Measurements from ENCODE around the gene BCAS1. TPM values are rescaled to one million over a fixed set of nuclear protein-coding genes. Genes with fewer than 3 reads are reported as not detected.

The BCAS1 gene
- total RNA-seq, 2 experiments from 2014 or later: 0.05 TPM; not detected in 1

GRCh38 chr20:53917145-53918019 is 153.0 kb downstream of the BCAS1 start:
- H3K27ac Mint-ChIP-seq: peak overlapping the region; percentile 22
- no peaks in the 10 kb centered on the region for H3K27me3 Mint-ChIP-seq (ENCODE audit: low read depth)
- peaks cover 45% of the 10 kb centered on the region for H3K4me1 Mint-ChIP-seq (ENCODE audit: low read depth)
- DNase-seq: peak; percentile 13
- CTCF ChIA-PET: interaction anchor here (1.0 to 5.5 kb wide), 13 partner anchors 10 to 370 kb away, joined by 3 to 41 read pairs (median 10); no protein-coding TSS in a partner anchor
- intact Hi-C loops (cut with micrococcal nuclease): loop anchor here (2.0 to 5.0 kb wide), 4 partner anchors 83 to 505 kb away; no protein-coding TSS in a partner anchor
- no peaks in the 10 kb centered on the region for H3K9me3 Mint-ChIP-seq
- no peak overlapping the region for H3K4me3 Mint-ChIP-seq
- no peaks in the 10 kb centered on the region for H3K36me3 Mint-ChIP-seq (ENCODE audit: low read depth)

- CTCF ChIA-PET: interaction anchor here (0.6 to 5.5 kb wide), 42 partner anchors 9 to 596 kb away, joined by 3 to 41 read pairs (median 5); no protein-coding TSS in a partner anchor
- peak overlapping the region; percentile 93 for H3K4me3 Mint-ChIP-seq
- no peak for DNase-seq
- intact Hi-C loops (cut with micrococcal nuclease): loop anchor here (1.0 to 5.0 kb wide), 5 partner anchors 23 to 504 kb away; no protein-coding TSS in a partner anchor
- H3K27ac Mint-ChIP-seq: peak overlapping the region; percentile 84
- no peaks in the 10 kb centered on the region for H3K27me3 Mint-ChIP-seq (ENCODE audit: low read depth)
- no peaks in the 10 kb centered on the region for H3K36me3 Mint-ChIP-seq (ENCODE audit: low read depth)
- H3K4me1 Mint-ChIP-seq (ENCODE audit: low read depth): peaks cover 47% of the 10 kb centered on the region
- no peaks in the 10 kb centered on the region for H3K9me3 Mint-ChIP-seq
Observed at GRCh38 chr20:53916173-53916512, 154.3 kb downstream of the BCAS1 start.

GRCh38 chr20:53915446-53916172 is 154.8 kb downstream of the BCAS1 start:
- peaks cover 47% of the 10 kb centered on the region for H3K4me1 Mint-ChIP-seq (ENCODE audit: low read depth)
- H3K9me3 Mint-ChIP-seq: peaks cover 4% of the 10 kb centered on the region
- H3K36me3 Mint-ChIP-seq (ENCODE audit: low read depth): no peaks in the 10 kb centered on the region

GRCh38 chr20:53914781-53915445 is 155.5 kb downstream of the BCAS1 start:
- intact Hi-C loops (cut with micrococcal nuclease): loop anchor here (1.0 to 5.0 kb wide), 9 partner anchors 16 to 503 kb away; no protein-coding TSS in a partner anchor
- CTCF ChIA-PET: interaction anchor here (0.6 to 5.5 kb wide), 28 partner anchors 10 to 337 kb away, joined by 3 to 41 read pairs (median 5); no protein-coding TSS in a partner anchor
- Mint-ChIP-seq H3K4me1 (ENCODE audit: low read depth) (peaks cover 47% of the 10 kb centered on the region), H3K4me3 (peak overlapping the region; percentile 93), H3K36me3 (ENCODE audit: low read depth) (no peaks in the 10 kb centered on the region), H3K27ac (peak overlapping the region; percentile 84), H3K27me3 (ENCODE audit: low read depth) (no peaks in the 10 kb centered on the region), H3K9me3 (peaks cover 4% of the 10 kb centered on the region)
- no peak for DNase-seq

More at GRCh38 chr20:53915446-53916172, 154.8 kb downstream of the BCAS1 start:
- CTCF ChIA-PET: interaction anchor here (0.6 to 5.5 kb wide), 44 partner anchors 8 to 596 kb away, joined by 3 to 41 read pairs (median 5); no protein-coding TSS in a partner anchor
- intact Hi-C loops (cut with micrococcal nuclease): loop anchor here (1.0 to 5.0 kb wide), 11 partner anchors 16 to 503 kb away; no protein-coding TSS in a partner anchor
- peak overlapping the region; percentile 93 for H3K4me3 Mint-ChIP-seq
- peak; percentile 100 for DNase-seq
- peak overlapping the region; percentile 84 for H3K27ac Mint-ChIP-seq
- H3K27me3 Mint-ChIP-seq (ENCODE audit: low read depth): no peaks in the 10 kb centered on the region

GRCh38 chr20:53914091-53914780 is 156.2 kb downstream of the BCAS1 start:
- Mint-ChIP-seq H3K4me3 (peak overlapping the region; percentile 93), H3K27me3 (ENCODE audit: low read depth) (no peaks in the 10 kb centered on the region), H3K4me1 (ENCODE audit: low read depth) (peaks cover 47% of the 10 kb centered on the region), H3K27ac (no peak overlapping the region), H3K9me3 (peaks cover 4% of the 10 kb centered on the region), H3K36me3 (ENCODE audit: low read depth) (no peaks in the 10 kb centered on the region)
- no peak for DNase-seq
- intact Hi-C loops (cut with micrococcal nuclease): loop anchor here (2.0 kb wide), 1 partner anchor 21 kb away; no protein-coding TSS in a partner anchor
- CTCF ChIA-PET: interaction anchor here (0.7 to 5.5 kb wide), 12 partner anchors 14 to 336 kb away, joined by 3 to 41 read pairs (median 11); no protein-coding TSS in a partner anchor

- CTCF ChIA-PET: no interaction called here
- H3K27ac Mint-ChIP-seq: no peak overlapping the region
Observed at GRCh38 chr20:53911301-53911700, 159.1 kb downstream of the BCAS1 start.

GRCh38 chr20:53910351-53911002 is 159.9 kb downstream of the BCAS1 start:
- no peak overlapping the region for H3K27ac Mint-ChIP-seq
- peaks cover 42% of the 10 kb centered on the region for H3K4me1 Mint-ChIP-seq (ENCODE audit: low read depth)
- peaks cover 4% of the 10 kb centered on the region for H3K9me3 Mint-ChIP-seq
- no peak overlapping the region for H3K4me3 Mint-ChIP-seq
- H3K27me3 Mint-ChIP-seq (ENCODE audit: low read depth): no peaks in the 10 kb centered on the region
- no peaks in the 10 kb centered on the region for H3K36me3 Mint-ChIP-seq (ENCODE audit: low read depth)
- CTCF ChIA-PET: no interaction called here
- DNase-seq: no peak
- intact Hi-C loops (cut with micrococcal nuclease): no loop called here

More at GRCh38 chr20:53911301-53911700, 159.1 kb downstream of the BCAS1 start:
- H3K9me3 Mint-ChIP-seq: peaks cover 4% of the 10 kb centered on the region
- no peak for DNase-seq
- H3K36me3 Mint-ChIP-seq (ENCODE audit: low read depth): no peaks in the 10 kb centered on the region
- intact Hi-C loops (cut with micrococcal nuclease): no loop called here
- peaks cover 46% of the 10 kb centered on the region for H3K4me1 Mint-ChIP-seq (ENCODE audit: low read depth)
- H3K4me3 Mint-ChIP-seq: no peak overlapping the region
- no peaks in the 10 kb centered on the region for H3K27me3 Mint-ChIP-seq (ENCODE audit: low read depth)

GRCh38 chr20:53907968-53908751 is 162.2 kb downstream of the BCAS1 start:
- Mint-ChIP-seq H3K27ac (no peak overlapping the region), H3K9me3 (peaks cover 4% of the 10 kb centered on the region), H3K27me3 (ENCODE audit: low read depth) (no peaks in the 10 kb centered on the region), H3K36me3 (ENCODE audit: low read depth) (no peaks in the 10 kb centered on the region), H3K4me3 (no peak overlapping the region), H3K4me1 (ENCODE audit: low read depth) (peaks cover 30% of the 10 kb centered on the region)
- intact Hi-C loops (cut with micrococcal nuclease): no loop called here
- no peak for DNase-seq
- CTCF ChIA-PET: interaction anchor here (1.3 to 2.5 kb wide), 2 partner anchors 8 to 23 kb away, joined by 4 to 9 read pairs; no protein-coding TSS in a partner anchor

GRCh38 chr20:53905820-53906191 is 164.6 kb downstream of the BCAS1 start:
- DNase-seq: no peak

GRCh38 chr20:53905019-53905819 is 165.2 kb downstream of the BCAS1 start:
- CTCF ChIA-PET: interaction anchor here (1.6 kb wide), 1 partner anchor 327 kb away, joined by 5 read pairs; no protein-coding TSS in a partner anchor
- Mint-ChIP-seq H3K4me3 (no peak overlapping the region), H3K36me3 (ENCODE audit: low read depth) (no peaks in the 10 kb centered on the region), H3K27ac (no peak overlapping the region), H3K27me3 (ENCODE audit: low read depth) (no peaks in the 10 kb centered on the region), H3K4me1 (ENCODE audit: low read depth) (peaks cover 40% of the 10 kb centered on the region), H3K9me3 (no peaks in the 10 kb centered on the region)
- DNase-seq: no peak
- intact Hi-C loops (cut with micrococcal nuclease): no loop called here

More at GRCh38 chr20:53905820-53906191, 164.6 kb downstream of the BCAS1 start:
- Mint-ChIP-seq H3K4me3 (no peak overlapping the region), H3K9me3 (peaks cover 2% of the 10 kb centered on the region), H3K27me3 (ENCODE audit: low read depth) (no peaks in the 10 kb centered on the region), H3K27ac (no peak overlapping the region), H3K4me1 (ENCODE audit: low read depth) (peaks cover 34% of the 10 kb centered on the region), H3K36me3 (ENCODE audit: low read depth) (no peaks in the 10 kb centered on the region)
- CTCF ChIA-PET: interaction anchor here (1.6 to 2.5 kb wide), 2 partner anchors 11 to 327 kb away, joined by 5 to 9 read pairs; no protein-coding TSS in a partner anchor
- intact Hi-C loops (cut with micrococcal nuclease): no loop called here
